Neural cell (in vitro differentiated cells): ENCODE measurements around the gene PROC. TPM values are rescaled to one million over a fixed set of nuclear protein-coding genes. Genes with fewer than 3 reads are reported as not detected.

ENCODE experiments used
- H2AFZ ChIP-seq: fragments of 200-600, 300-800 bp; sonication (generic), shearing (Covaris generic); 2 replicates; pipeline ENCODE4 v1.6.0; 2014; ENCODE audit warnings: low read depth, mild to moderate bottlenecking, antibody characterized with exemption, low read length, moderate library complexity
- H3F3A ChIP-seq: fragments of 200-600 bp; shearing (Covaris generic); 2 replicates; pipeline ENCODE4 v1.6.1; 2016; ENCODE audit warnings: mild to moderate bottlenecking, moderate library complexity, mixed read lengths, antibody characterized with exemption, low read length; ENCODE audit not compliant: insufficient read depth, poor library complexity, severe bottlenecking
- H3K27ac ChIP-seq: fragments of 200-600, 300-800 bp; sonication (generic), shearing (Covaris generic); 2 replicates; pipeline ENCODE4 v1.5.1; 2014; ENCODE audit warnings: mild to moderate bottlenecking, low read length, moderate library complexity
- H3K27me3 ChIP-seq: fragments of 300-800, 200-600 bp; sonication (generic), shearing (Covaris generic); 2 replicates; pipeline ENCODE4 v1.6.0; 2014; ENCODE audit warnings: mild to moderate bottlenecking, low read depth, low read length, moderate library complexity; ENCODE audit not compliant: insufficient read depth
- H3K36me3 ChIP-seq: fragments of 300-800, 200-600 bp; sonication (generic), shearing (Covaris generic); 2 replicates; pipeline ENCODE4 v1.5.1; 2014; ENCODE audit warnings: mild to moderate bottlenecking, antibody characterized with exemption, low read length, moderate library complexity; ENCODE audit not compliant: insufficient read depth
- H3K4me2 ChIP-seq: fragments of 300-800, 200-600 bp; sonication (generic), shearing (Covaris generic); 2 replicates; pipeline ENCODE4 v1.6.0; 2014; ENCODE audit warnings: mild to moderate bottlenecking, low read length
- H3K4me3 ChIP-seq: fragments of 300-800, 200-600 bp; sonication (generic), shearing (Covaris generic); 2 replicates; pipeline ENCODE4 v1.5.1; 2014; ENCODE audit warnings: mild to moderate bottlenecking, low read length, moderate library complexity
- H3K79me2 ChIP-seq: fragments of 200-600 bp; shearing (Covaris generic); replicated peaks from 2 replicates; pipeline ENCODE4 v1.6.0; 2014; ENCODE audit warnings: mild to moderate bottlenecking, low read length, moderate library complexity; ENCODE audit not compliant: insufficient read depth
- H3K9ac ChIP-seq: fragments of 300-800, 200-600 bp; sonication (generic), shearing (Covaris generic); 2 replicates; pipeline ENCODE4 v1.6.1; 2016; ENCODE audit warnings: mild to moderate bottlenecking, low read length, mixed read lengths
- H3K9me2 ChIP-seq: fragments of 200-600 bp; shearing (Covaris generic); 2 replicates; pipeline ENCODE4 v1.6.1; 2016; ENCODE audit warnings: mild to moderate bottlenecking, low read length, mixed read lengths; ENCODE audit not compliant: insufficient read depth
- H3K9me3 ChIP-seq: fragments of 200-600, 300-800 bp; sonication (generic), shearing (Covaris generic); 2 replicates; pipeline ENCODE4 v1.6.1; 2016; ENCODE audit warnings: mild to moderate bottlenecking, mixed run types, low read length, moderate library complexity, mixed read lengths
- H4K20me1 ChIP-seq: fragments of 200-600 bp; shearing (Covaris generic); 2 replicates; pipeline ENCODE4 v1.6.1; 2016; ENCODE audit warnings: mild to moderate bottlenecking, mixed run types; ENCODE audit not compliant: insufficient read depth
- CTCF ChIP-seq: fragments of 450-650 bp; IDR thresholded peaks from 2 replicates; pipeline ENCODE4 v1.5.1; 2014; ENCODE audit warnings: antibody characterized with exemption, mild to moderate bottlenecking, moderate library complexity; ENCODE audit not compliant: poor library complexity, severe bottlenecking
- EP300 ChIP-seq: fragments of 450-650 bp; conservative IDR thresholded peaks from 2 replicates; pipeline ENCODE4 v1.6.1; 2014; ENCODE audit warnings: antibody characterized with exemption, mild to moderate bottlenecking, moderate library complexity; ENCODE audit not compliant: poor library complexity, severe bottlenecking
- EZH2 ChIP-seq: fragments of 200-600, 300-800 bp; shearing (Covaris generic), sonication (generic); IDR thresholded peaks from 2 replicates; pipeline ENCODE4 v1.6.1; 2014; ENCODE audit warnings: antibody characterized with exemption, low read length, borderline replicate concordance, mild to moderate bottlenecking; ENCODE audit not compliant: insufficient read depth, poor library complexity, severe bottlenecking
- MXI1 ChIP-seq: fragments of 450-650 bp; conservative IDR thresholded peaks from 2 replicates; pipeline ENCODE4 v1.6.1; 2014; ENCODE audit warnings: antibody characterized with exemption, mild to moderate bottlenecking; ENCODE audit not compliant: poor library complexity, severe bottlenecking
- POLR2AphosphoS5 ChIP-seq: IDR thresholded peaks from 2 replicates; pipeline ENCODE4 v1.6.1; 2012
- RAD21 ChIP-seq: fragments of 450-650 bp; conservative IDR thresholded peaks from 2 replicates; pipeline ENCODE4 v1.6.1; 2014; ENCODE audit warnings: antibody characterized with exemption, mild to moderate bottlenecking, moderate library complexity
- REST ChIP-seq: IDR thresholded peaks from 2 replicates; pipeline ENCODE4 v1.6.1; 2012; ENCODE audit warnings: borderline replicate concordance
- SMC3 ChIP-seq: fragments of 450-650 bp; conservative IDR thresholded peaks from 2 replicates; pipeline ENCODE4 v1.6.1; 2014; ENCODE audit warnings: antibody characterized with exemption, mild to moderate bottlenecking, moderate library complexity; ENCODE audit not compliant: poor library complexity
- TAF1 ChIP-seq: IDR thresholded peaks from 2 replicates; pipeline ENCODE4 v1.6.1; 2012; ENCODE audit warnings: low read depth
- polyA plus RNA-seq: library from polyadenylated mRNA; depleted of rRNA; stranded (reverse); fragments of >200 nt; gene quantifications from 2 replicates; pipeline ENCODE4 v1.2.3, GENCODE V29; 2014

The PROC gene
- polyA plus RNA-seq, 1 donor from 2014 or later, result 0.33 TPM

GRCh38 chr2:127406454-127406853 is 11.8 kb upstream of the PROC start:
- TF ChIP-seq RAD21, result no peak
- TF ChIP-seq POLR2AphosphoS5, result no peak
- no peak for TF ChIP-seq EZH2
- TF ChIP-seq CTCF, result no peak
- TF ChIP-seq REST, result no peak
- no peak for TF ChIP-seq TAF1
- TF ChIP-seq MXI1, result no peak
- TF ChIP-seq SMC3, result no peak
- TF ChIP-seq EP300, result no peak
- H3K27ac ChIP-seq, result no peak overlapping the region
- H3K4me2 ChIP-seq, result no peak overlapping the region

GRCh38 chr2:127407091-127407490 is 11.1 kb upstream of the PROC start:
- Histone ChIP-seq H3K9me2 (no peaks in the 10 kb centered on the region), H3K27ac (no peak overlapping the region), H3K36me3 (no peaks in the 10 kb centered on the region), H2AFZ (no peak overlapping the region), H3K4me2 (no peak overlapping the region), H3F3A (no peaks in the 10 kb centered on the region), H3K9ac (no peak overlapping the region), H4K20me1 (no peaks in the 10 kb centered on the region), H3K79me2 (no peaks in the 10 kb centered on the region), H3K9me3 (no peaks in the 10 kb centered on the region), H3K27me3 (no peaks in the 10 kb centered on the region), H3K4me3 (peak overlapping the region; percentile 57)
- TF ChIP-seq SMC3 (no peak), CTCF (no peak), EZH2 (no peak), REST (no peak), RAD21 (no peak), TAF1 (no peak), MXI1 (no peak), POLR2AphosphoS5 (no peak), EP300 (no peak)

More at GRCh38 chr2:127406454-127406853, 11.8 kb upstream of the PROC start:
- Histone ChIP-seq H3K9me2 (no peaks in the 10 kb centered on the region), H3K9me3 (no peaks in the 10 kb centered on the region), H3F3A (no peaks in the 10 kb centered on the region), H3K79me2 (no peaks in the 10 kb centered on the region), H2AFZ (no peak overlapping the region), H3K4me3 (no peak overlapping the region), H3K36me3 (no peaks in the 10 kb centered on the region), H4K20me1 (no peaks in the 10 kb centered on the region), H3K27me3 (no peaks in the 10 kb centered on the region), H3K9ac (no peak overlapping the region)
